Thyroid gland (tissue), 4 donors: Measurements from ENCODE around the gene ATAD3B. TPM values are rescaled to one million over a fixed set of nuclear protein-coding genes. Genes with fewer than 3 reads are reported as not detected.
A peak's percentile ranks its signal among the peaks of the same experiment; 100 is the strongest.
"Not testable (repeated sequence)": the region's sequence is repeated elsewhere in the genome, so short reads cannot be mapped to it uniquely, and the experiment has no call there.

Experiments
- DNase-seq, 2 donors: peaks; one replicate each; pipeline ENCODE4 v3.0.0-alpha.2; 2019
- H3K27ac ChIP-seq, 3 donors: fragments of 200-600 bp; sonication (generic); 1 replicate in 2 of 3; 2 replicates in 1 of 3; pipeline ENCODE4 v1.5.1; 2016 to 2019; ENCODE audit warnings: mild to moderate bottlenecking in 1 of 3, moderate library complexity in 1 of 3
- H3K27me3 ChIP-seq: fragments of 200-600 bp; sonication (generic); one replicate; pipeline ENCODE4 v1.5.1; 2019
- H3K36me3 ChIP-seq, 2 donors: fragments of 200-600 bp; sonication (generic); one replicate each; pipeline ENCODE4 v1.5.1; 2016 to 2019
- H3K4me1 ChIP-seq, 2 donors: fragments of 200-600 bp; sonication (generic); one replicate each; pipeline ENCODE4 v1.5.1; 2017 to 2019
- H3K4me3 ChIP-seq, 3 donors: fragments of 200-600 bp; sonication (generic); replicated peaks in 1 of 3; 1 replicate in 2 of 3; 2 replicates in 1 of 3; pipeline ENCODE4 v1.5.1; 2016; ENCODE audit warnings: mild to moderate bottlenecking in 1 of 3
- H3K9me3 ChIP-seq: fragments of 200-600 bp; sonication (generic); one replicate; pipeline ENCODE4 v1.5.1; 2017
- CTCF ChIP-seq, 6 experiments: fragments of 200-600 bp in 3 of 6; fragments of 450-650 bp in 3 of 6; sonication (generic) in 3 of 6; IDR thresholded peaks; one replicate each; pipeline ENCODE4 v1.5.1; 2016 to 2019; ENCODE audit warnings: antibody characterized with exemption in 6 of 6, mild to moderate bottlenecking in 2 of 6, inconsistent platforms in 1 of 6, moderate library complexity in 1 of 6
- POLR2A ChIP-seq, 2 donors: fragments of 450-650 bp; IDR thresholded peaks; one replicate each; pipeline ENCODE4 v1.6.1; 2017; ENCODE audit warnings: antibody characterized with exemption in 2 of 2, mild to moderate bottlenecking in 2 of 2, moderate library complexity in 1 of 2
- WGBS, 2 donors: methylation state at CpG; one replicate each; pipeline ENCODE4 v1.1.5; 2017; 5-methylcytosine and 5-hydroxymethylcytosine counted together
- intact Hi-C: fragments of 100-400 bp; cut with DNase I; formaldehyde crosslinking; loops from one replicate; pipeline ENCODE4 v1.15.1; 2023
- total RNA-seq, 4 donors: library from RNA; depleted of rRNA; stranded (reverse); fragments of >200 nt; gene quantifications; one replicate each; pipeline ENCODE4 v1.2.3, GENCODE V29; 2016

The ATAD3B gene
- total RNA-seq, 4 donors from 2014 or later, result 13.8 to 29.1 (median 15.0) TPM

- peaks cover 5 to 13% of the 10 kb centered on the region in 2 donors for H3K4me1 ChIP-seq
- WGBS, 2 donors, result 78 to 87% methylated on average over 21 to 23 of the region's 27 CpGs
- no peak for DNase-seq
- no peaks in the 10 kb centered on the region for H3K36me3 ChIP-seq
- H3K9me3 ChIP-seq, result no peaks in the 10 kb centered on the region
- H3K27ac ChIP-seq, result no peak overlapping the region
- intact Hi-C loops, result no loop called here
- H3K4me3 ChIP-seq, result no peak overlapping the region
- TF ChIP-seq POLR2A (IDR thresholded peaks at IDR 0.05) (no peak), CTCF (IDR thresholded peaks at IDR 0.05) (no peak)
- H3K27me3 ChIP-seq, result no peaks in the 10 kb centered on the region
Observed at GRCh38 chr1:1460540-1461130, 10.9 kb upstream of the ATAD3B start.

GRCh38 chr1:1461721-1462317 is 9.7 kb upstream of the ATAD3B start:
- peaks cover 5 to 13% of the 10 kb centered on the region in 2 donors for H3K4me1 ChIP-seq
- peak overlapping the region; percentile 69 to 84 (median 76) for H3K27ac ChIP-seq
- intact Hi-C loops, result no loop called here
- no peak for TF ChIP-seq POLR2A (IDR thresholded peaks at IDR 0.05)
- TF ChIP-seq CTCF (IDR thresholded peaks at IDR 0.05), result no peak
- peak; percentile 6 to 7 for DNase-seq
- 45 to 60% methylated on average over 11 to 16 of the region's 18 CpGs for WGBS, 2 donors
- H3K36me3 ChIP-seq, result no peaks in the 10 kb centered on the region
- H3K9me3 ChIP-seq, result no peaks in the 10 kb centered on the region
- H3K4me3 ChIP-seq, result peak overlapping the region in 2 of 3 donors; percentile 23 to 24
- H3K27me3 ChIP-seq, result no peaks in the 10 kb centered on the region

- TF ChIP-seq CTCF (IDR thresholded peaks at IDR 0.05), result peak in 1 of 6 experiments; percentile 12
- peak in 1 of 2 donors; percentile 58 for TF ChIP-seq POLR2A (IDR thresholded peaks at IDR 0.05)
- DNase-seq, result peak; percentile 96
- 16 to 37% methylated on average over 2 to 11 of the region's 26 CpGs for WGBS, 2 donors
- H3K9me3 ChIP-seq, result no peaks in the 10 kb centered on the region
- no peaks in the 10 kb centered on the region for H3K36me3 ChIP-seq
- H3K27me3 ChIP-seq, result no peaks in the 10 kb centered on the region
- H3K4me3 ChIP-seq, result peak overlapping the region in 2 of 3 donors; percentile 23 to 24
- peaks cover 5 to 13% of the 10 kb centered on the region in 2 donors for H3K4me1 ChIP-seq
- H3K27ac ChIP-seq, result peak overlapping the region; percentile 69 to 84 (median 76)
- intact Hi-C loops, result no loop called here
Observed at GRCh38 chr1:1462318-1462966, 9.1 kb upstream of the ATAD3B start.

- DNase-seq, result no peak
- Histone ChIP-seq H3K36me3 (no peaks in the 10 kb centered on the region), H3K27ac (peak overlapping the region in 1 of 3 donors; percentile 84), H3K9me3 (no peaks in the 10 kb centered on the region), H3K27me3 (no peaks in the 10 kb centered on the region), H3K4me3 (no peak overlapping the region), H3K4me1 (peaks cover 5 to 13% of the 10 kb centered on the region in 2 donors)
- TF ChIP-seq POLR2A (IDR thresholded peaks at IDR 0.05), result no peak
- TF ChIP-seq CTCF (IDR thresholded peaks at IDR 0.05), result no peak
- 87 to 90% methylated on average over 5 to 6 of the region's 7 CpGs for WGBS, 2 donors
- intact Hi-C loops, result no loop called here
Observed at GRCh38 chr1:1463312-1463711, 8.3 kb upstream of the ATAD3B start.

- DNase-seq, H3K9me3 ChIP-seq, H3K27me3 ChIP-seq, H3K36me3 ChIP-seq, H3K27ac ChIP-seq, intact Hi-C loops, H3K4me3 ChIP-seq: not testable (repeated sequence)
- H3K4me1 ChIP-seq, result peaks cover 7 to 16% of the 10 kb centered on the region in 2 donors
- WGBS, 2 donors, result 80 to 86% methylated on average over 7 to 32 of the region's 44 CpGs
Observed at GRCh38 chr1:1468196-1468985, 3.2 kb upstream of the ATAD3B start.
